Islet precursor cell (in vitro differentiated cells): ENCODE measurements around the gene IL36RN.
A peak's percentile ranks its signal among the peaks of the same experiment; 100 is the strongest.

Source experiments
- DNase-seq: peaks from one replicate; pipeline ENCODE4 v3.0.0-alpha.2; 2018

The IL36RN gene

GRCh38 chr2:113050921-113051895 lies 7.8 kb upstream of the IL36RN start:
- DNase-seq, result peak; percentile 37

DNA sequence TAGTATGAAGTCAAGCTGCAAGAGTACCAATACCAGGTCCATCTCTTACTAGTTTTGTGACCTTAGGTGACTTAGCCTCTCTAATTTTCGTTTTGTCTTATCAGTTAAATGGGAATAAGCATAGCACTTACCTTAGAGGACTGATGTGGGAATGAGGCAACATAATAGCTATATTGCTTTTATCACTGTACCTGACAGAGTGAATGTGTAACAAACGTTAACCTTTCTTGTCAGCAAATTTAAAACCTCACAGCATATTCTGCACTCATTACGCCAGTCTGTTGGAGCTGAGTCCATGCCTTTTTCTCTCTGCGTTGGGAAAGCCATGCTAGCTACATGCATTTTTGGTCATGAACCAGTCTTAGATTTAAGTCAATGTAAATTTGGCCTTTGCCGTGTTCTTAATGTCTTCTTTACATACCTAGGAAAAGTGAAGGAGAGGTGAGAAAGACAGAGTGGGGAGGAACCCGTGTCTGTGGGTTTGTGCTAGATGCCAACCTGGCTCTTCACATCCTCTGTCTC lies 6.5 kb upstream of the IL36RN start, which contains the start of gene IL36B:
IL36B (minus strand) TSS at position 472 of the 522 bp plus-strand sequence.
- no peak for DNase-seq

DNA sequence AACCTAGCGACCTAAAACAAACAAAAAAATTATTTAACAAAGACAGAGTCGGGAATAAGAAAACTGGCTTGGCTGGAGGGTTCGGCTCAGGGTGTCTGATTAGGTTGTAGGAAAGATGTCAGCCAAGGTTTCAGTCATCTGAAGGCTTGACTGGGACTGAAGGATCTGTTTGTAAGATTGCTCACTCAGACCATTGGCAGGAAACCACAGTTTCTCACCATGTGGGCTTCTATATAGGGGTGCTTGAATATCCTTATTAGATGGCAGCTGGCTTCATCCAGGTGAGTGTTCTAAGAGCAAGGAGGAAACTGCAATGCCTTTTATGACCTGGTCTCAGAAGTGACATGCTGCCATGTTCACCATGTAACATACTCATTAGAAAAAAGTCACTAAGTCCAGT lies 5.3 kb upstream of the IL36RN start:
- peak; percentile 19 for DNase-seq

GRCh38 chr2:113054066-113054465 lies 4.9 kb upstream of the IL36RN start:
- no peak for DNase-seq

GRCh38 chr2:113056521-113056920 lies 2.5 kb upstream of the IL36RN start:
- DNase-seq, result no peak

- peak; percentile 7 for DNase-seq
These were observed 1.9 kb upstream of the IL36RN start for GRCh38 chr2:113057117-113057516.

GRCh38 chr2:113058411-113058994 lies 495 bp upstream of the IL36RN start:
- DNase-seq, result peak; percentile 32

- DNase-seq, result peak; percentile 29
These were observed 1.4 kb downstream of the IL36RN start for GRCh38 chr2:113060396-113060795.

- peak; percentile 33 for DNase-seq
These were observed 1.8 kb downstream of the IL36RN start for GRCh38 chr2:113060796-113061195.

DNA sequence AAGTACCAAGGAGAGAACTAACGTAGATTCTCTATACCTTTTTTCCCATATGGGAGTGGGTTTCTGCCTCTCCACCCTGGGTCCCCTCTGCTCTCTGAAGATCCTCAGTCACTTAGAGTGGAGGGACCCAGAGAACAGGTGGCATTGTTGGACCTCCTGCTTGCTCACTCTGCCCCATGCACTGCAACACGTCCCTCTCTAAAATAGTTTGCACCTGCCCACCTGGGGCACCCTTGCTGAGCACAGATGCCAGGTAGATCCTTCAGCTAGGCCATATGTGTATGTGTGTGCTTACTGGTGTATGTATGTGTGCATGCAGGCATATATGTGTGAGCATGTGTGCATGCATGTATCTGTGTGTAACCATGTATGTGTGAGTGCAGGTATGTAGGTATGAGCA lies 2.2 kb downstream of the IL36RN start:
- DNase-seq, result peak; percentile 24

DNA sequence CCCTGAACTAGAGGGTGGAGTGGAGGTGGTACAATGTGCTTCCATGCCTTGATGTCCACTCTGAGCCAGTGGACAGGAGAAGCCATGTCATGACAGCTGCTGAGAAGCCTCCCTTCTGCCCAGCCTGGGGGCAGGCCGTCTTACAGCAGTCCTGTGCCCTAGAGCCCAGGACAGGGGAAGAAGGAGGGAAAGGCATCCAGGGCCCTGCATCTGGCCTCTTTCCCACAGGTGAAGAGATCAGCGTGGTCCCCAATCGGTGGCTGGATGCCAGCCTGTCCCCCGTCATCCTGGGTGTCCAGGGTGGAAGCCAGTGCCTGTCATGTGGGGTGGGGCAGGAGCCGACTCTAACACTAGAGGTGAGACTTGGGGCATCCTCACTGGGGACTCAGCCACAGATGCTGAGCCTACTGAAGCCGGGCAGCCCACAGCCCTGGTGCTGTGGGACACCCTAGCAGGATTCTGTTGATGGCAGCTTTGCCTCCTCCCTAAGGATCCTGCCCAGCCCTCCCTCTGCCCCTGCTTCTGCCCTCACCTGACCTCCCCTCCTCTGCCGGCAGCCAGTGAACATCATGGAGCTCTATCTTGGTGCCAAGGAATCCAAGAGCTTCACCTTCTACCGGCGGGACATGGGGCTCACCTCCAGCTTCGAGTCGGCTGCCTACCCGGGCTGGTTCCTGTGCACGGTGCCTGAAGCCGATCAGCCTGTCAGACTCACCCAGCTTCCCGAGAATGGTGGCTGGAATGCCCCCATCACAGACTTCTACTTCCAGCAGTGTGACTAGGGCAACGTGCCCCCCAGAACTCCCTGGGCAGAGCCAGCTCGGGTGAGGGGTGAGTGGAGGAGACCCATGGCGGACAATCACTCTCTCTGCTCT lies 3.1 kb downstream of the IL36RN start:
- peak; percentile 32 for DNase-seq

DNA sequence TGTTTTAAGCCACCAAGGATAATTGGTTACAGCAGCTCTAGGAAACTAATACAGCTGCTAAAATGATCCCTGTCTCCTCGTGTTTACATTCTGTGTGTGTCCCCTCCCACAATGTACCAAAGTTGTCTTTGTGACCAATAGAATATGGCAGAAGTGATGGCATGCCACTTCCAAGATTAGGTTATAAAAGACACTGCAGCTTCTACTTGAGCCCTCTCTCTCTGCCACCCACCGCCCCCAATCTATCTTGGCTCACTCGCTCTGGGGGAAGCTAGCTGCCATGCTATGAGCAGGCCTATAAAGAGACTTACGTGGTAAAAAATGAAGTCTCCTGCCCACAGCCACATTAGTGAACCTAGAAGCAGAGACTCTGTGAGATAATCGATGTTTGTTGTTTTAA lies 5.3 kb downstream of the IL36RN start:
- DNase-seq, result peak; percentile 18

DNA sequence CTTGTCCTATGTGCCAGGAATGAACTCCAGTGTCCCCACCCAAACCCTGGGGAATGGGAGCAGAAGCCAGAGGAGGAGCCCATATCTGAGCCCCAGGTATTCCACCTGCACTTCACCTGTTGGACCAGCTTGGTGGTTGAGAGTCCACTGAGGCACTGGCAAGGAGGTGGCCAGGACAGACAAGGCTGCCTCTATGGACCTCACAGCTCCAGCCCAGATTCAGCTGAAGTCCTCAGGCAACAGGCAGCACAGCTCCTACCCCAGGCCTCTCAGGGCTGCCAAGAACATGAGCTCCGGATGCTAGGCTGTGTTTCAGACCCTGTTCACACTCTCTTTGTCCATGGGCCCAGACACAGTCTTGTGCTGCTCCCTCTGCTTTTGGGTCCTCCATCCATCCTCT lies 5.9 kb downstream of the IL36RN start:
- peak; percentile 15 for DNase-seq

GRCh38 chr2:113067681-113068080 lies 8.7 kb downstream of the IL36RN start, which contains the start of gene IL1F10:
Gene IL1F10 (plus strand): TSS chr2:113067970. CDS start chr2:113072739, 4,769 bp downstream.
- no peak for DNase-seq

- no peak for DNase-seq
These were observed 9.3 kb downstream of the IL36RN start for GRCh38 chr2:113068249-113068648.

DNA sequence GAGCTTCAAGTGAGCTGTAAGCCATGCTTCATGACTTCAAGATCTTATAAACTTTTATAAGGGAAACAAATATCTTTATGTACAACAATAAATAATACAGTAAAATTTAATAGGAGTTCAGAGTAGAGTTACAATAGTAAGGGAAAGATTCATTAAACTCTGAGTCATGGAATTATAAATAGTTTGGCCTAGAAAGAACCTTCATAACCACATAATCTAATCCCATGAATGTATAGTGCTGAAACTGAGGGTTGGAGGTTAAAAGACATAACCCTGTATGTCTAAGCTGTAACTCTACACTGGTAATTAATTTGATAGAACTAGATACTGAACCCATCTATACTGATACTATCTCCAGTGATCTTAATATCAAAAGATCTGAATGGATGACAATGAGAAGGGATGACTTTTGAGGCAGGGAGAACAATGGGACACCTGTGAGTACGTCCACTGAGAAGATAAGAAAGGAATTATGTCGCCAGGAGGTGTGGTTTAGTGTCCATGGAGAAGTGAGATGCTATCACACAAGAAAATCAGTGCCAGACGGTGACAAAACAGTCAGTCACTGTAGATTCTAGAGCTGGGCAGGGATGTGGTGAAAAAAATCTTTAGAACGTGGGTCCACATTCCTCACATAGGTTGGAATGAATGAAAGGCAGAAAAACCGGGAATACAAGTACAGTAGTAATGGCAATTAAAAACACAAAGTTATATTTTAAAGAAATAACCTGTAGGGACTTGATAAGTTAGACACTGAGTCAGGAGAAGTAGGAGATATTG lies 9.9 kb downstream of the IL36RN start:
- no peak for DNase-seq

- DNase-seq, result no peak
These were observed 10.9 kb downstream of the IL36RN start for GRCh38 chr2:113069676-113070605.

DNA sequence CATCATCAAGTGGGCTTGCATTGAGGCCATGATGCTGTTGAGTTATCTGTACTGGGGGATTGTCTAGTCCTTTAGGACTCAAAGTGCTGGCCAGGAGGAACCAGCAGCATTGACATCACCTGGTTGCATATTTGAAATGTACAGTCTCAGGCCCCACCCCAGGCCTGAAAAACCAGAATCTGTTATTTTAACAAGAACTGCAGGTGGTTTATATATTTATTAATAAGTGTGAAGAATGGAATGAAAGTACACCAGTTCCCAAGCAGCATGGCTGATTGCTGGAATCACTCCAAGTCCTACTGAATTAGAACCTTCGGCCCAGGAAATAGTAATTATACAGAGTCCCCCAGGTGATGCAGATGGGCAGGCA lies 11.6 kb downstream of the IL36RN start:
- DNase-seq, result no peak

DNA sequence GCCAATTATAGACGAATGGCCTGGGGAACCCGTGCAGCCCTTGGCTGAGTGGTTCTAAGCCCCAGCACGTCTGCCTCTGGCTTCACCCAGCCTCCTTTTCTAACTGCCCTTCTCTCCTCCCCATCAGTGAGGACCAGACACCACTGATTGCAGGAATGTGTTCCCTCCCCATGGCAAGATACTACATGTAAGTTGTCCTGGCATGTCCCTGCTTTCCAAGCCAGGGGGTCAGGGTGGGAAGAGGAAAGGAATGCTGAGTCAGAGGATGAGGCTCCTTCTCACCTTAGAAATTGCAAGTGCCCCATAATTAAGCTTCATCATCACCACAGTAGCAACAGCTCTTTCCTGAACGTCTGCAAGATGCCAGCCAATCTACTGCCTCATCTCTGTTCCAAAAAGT lies 13.6 kb downstream of the IL36RN start:
- DNase-seq, result peak; percentile 64

- DNase-seq, result no peak
These were observed 14.4 kb downstream of the IL36RN start for GRCh38 chr2:113073325-113073834.

DNA sequence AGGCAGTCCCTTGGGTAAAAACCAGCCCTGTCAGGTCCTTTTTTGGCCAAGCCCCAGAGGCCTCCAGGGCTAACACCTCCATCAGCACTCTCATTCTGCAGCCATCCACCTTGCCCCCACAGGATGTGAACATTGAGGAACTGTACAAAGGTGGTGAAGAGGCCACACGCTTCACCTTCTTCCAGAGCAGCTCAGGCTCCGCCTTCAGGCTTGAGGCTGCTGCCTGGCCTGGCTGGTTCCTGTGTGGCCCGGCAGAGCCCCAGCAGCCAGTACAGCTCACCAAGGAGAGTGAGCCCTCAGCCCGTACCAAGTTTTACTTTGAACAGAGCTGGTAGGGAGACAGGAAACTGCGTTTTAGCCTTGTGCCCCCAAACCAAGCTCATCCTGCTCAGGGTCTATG lies 16.0 kb downstream of the IL36RN start:
- peak; percentile 42 for DNase-seq
